CD4-positive, CD25-positive, alpha-beta regulatory T cell (primary cell): ENCODE results near the gene ARSB. TPM values are rescaled to one million over a fixed set of nuclear protein-coding genes. Genes with fewer than 3 reads are reported as not detected.
A peak's percentile ranks its signal among the peaks of the same experiment; 100 is the strongest.

Source experiments
- ATAC-seq, 2 donors: fragments of 150-1000 bp; cut with Tn5 transposase; one replicate each; pipeline ENCODE4 v1.10.0; 2021; ENCODE audit warnings: low read depth in 2 of 2, moderate number of reproducible peaks in 2 of 2, moderate library complexity in 1 of 2
- DNase-seq, 3 donors: peaks; one replicate each; pipeline versions ENCODE4 v3.0.0 to v3.0.0-alpha.2; 2012 to 2022; ENCODE audit warnings: mixed read lengths in 1 of 3
- H3K27ac ChIP-seq: one replicate; pipeline ENCODE4 v1.7.0; 2013; ENCODE audit warnings: mild to moderate bottlenecking, low read length; ENCODE audit not compliant: insufficient read depth, poor library complexity, severe bottlenecking
- H3K27me3 ChIP-seq: one replicate; pipeline ENCODE4 v1.7.0; 2013; ENCODE audit warnings: low read length; ENCODE audit not compliant: control insufficient read depth, insufficient read depth
- H3K36me3 ChIP-seq: one replicate; pipeline ENCODE4 v1.7.0; 2013; ENCODE audit warnings: mild to moderate bottlenecking, low read length, moderate library complexity; ENCODE audit not compliant: control insufficient read depth, insufficient read depth
- H3K4me1 ChIP-seq: 2 replicates; pipeline ENCODE4 v1.7.0; 2013; ENCODE audit warnings: mild to moderate bottlenecking, low read length; ENCODE audit not compliant: insufficient read depth, control insufficient read depth, poor library complexity, severe bottlenecking
- H3K4me3 ChIP-seq: one replicate; pipeline ENCODE4 v1.7.0; 2013; ENCODE audit warnings: low read depth, mild to moderate bottlenecking, low read length, moderate library complexity
- H3K9me3 ChIP-seq, 2 experiments: 1 replicate in 1 of 2; 2 replicates in 1 of 2; pipeline ENCODE4 v1.7.0; 2013; ENCODE audit warnings: low read length in 2 of 2, mild to moderate bottlenecking in 1 of 2, moderate library complexity in 1 of 2; ENCODE audit not compliant: control insufficient read depth in 2 of 2
- H3K27ac Mint-ChIP-seq, 3 donors: one replicate each; pipeline ENCODE4 v1.8.0; 2020 to 2022; ENCODE audit warnings: mild to moderate bottlenecking in 3 of 3, mixed read lengths in 3 of 3, moderate library complexity in 2 of 3
- H3K27me3 Mint-ChIP-seq: one replicate; pipeline ENCODE4 v1.8.0; 2022; ENCODE audit warnings: mild to moderate bottlenecking, mixed read lengths
- H3K36me3 Mint-ChIP-seq: one replicate; pipeline ENCODE4 v1.8.0; 2020; ENCODE audit warnings: mixed read lengths
- H3K4me1 Mint-ChIP-seq, 4 donors: one replicate each; pipeline ENCODE4 v1.8.0; 2020 to 2022; ENCODE audit warnings: mixed read lengths in 4 of 4, mild to moderate bottlenecking in 1 of 4
- H3K4me3 Mint-ChIP-seq, 4 donors: one replicate each; pipeline ENCODE4 v1.8.0; 2020 to 2022; ENCODE audit warnings: mild to moderate bottlenecking in 4 of 4, mixed read lengths in 4 of 4, moderate library complexity in 3 of 4
- H3K9me3 Mint-ChIP-seq, 7 donors: one replicate each; pipeline ENCODE4 v1.8.0; 2020 to 2022; ENCODE audit warnings: mixed read lengths in 7 of 7, mild to moderate bottlenecking in 3 of 7, moderate library complexity in 2 of 7
- polyA plus RNA-seq, 4 donors: library from polyadenylated mRNA; unstranded; fragments of 300-500 nt; fragmentation: Illumina TruSeq; gene quantifications; one replicate each; pipeline ENCODE4 v1.2.3, GENCODE V29; 2021
- total RNA-seq: library from RNA; stranded (reverse); gene quantifications from one replicate; pipeline ENCODE4 v1.2.3, GENCODE V29; 2022

The ARSB gene
- 6.5 TPM for total RNA-seq
- polyA plus RNA-seq: 1 to 10 TPM; 3.4 to 4.9 (median 4.2) TPM

- no peaks in the 10 kb centered on the region for H3K9me3 Mint-ChIP-seq
- peaks cover 13 to 43% (median 33%) of the 10 kb centered on the region in 4 donors for H3K4me1 Mint-ChIP-seq
- peak within 1 kb of the TSS; percentile 93 to 97 (median 93) for H3K27ac Mint-ChIP-seq
- DNase-seq (peak in 2 of 3 donors; percentile 19 to 73), ATAC-seq (peak; percentile 43 to 48)
- Histone ChIP-seq H3K27me3 (no peaks in the 10 kb centered on the region), H3K9me3 (no peaks in the 10 kb centered on the region), H3K36me3 (no peaks in the 10 kb centered on the region), H3K4me3 (peak within 1 kb of the TSS; percentile 91), H3K27ac (peak within 1 kb of the TSS; percentile 78), H3K4me1 (peaks cover 25% of the 10 kb centered on the region)
- H3K4me3 Mint-ChIP-seq: peak within 1 kb of the TSS; percentile 91 to 98 (median 94)
- H3K36me3 Mint-ChIP-seq: no peaks in the 10 kb centered on the region
- no peaks in the 10 kb centered on the region for H3K27me3 Mint-ChIP-seq
Measured at GRCh38 chr5:78985116-78985724, at the start of gene ARSB. Gene ARSB (minus strand): TSS chr5:78985310. CDS start chr5:78985248, 62 bp downstream.

- Mint-ChIP-seq H3K36me3 (no peaks in the 10 kb centered on the region), H3K4me1 (no peaks in the 10 kb centered on the region), H3K27ac (no peak overlapping the region), H3K4me3 (no peak overlapping the region), H3K9me3 (no peaks in the 10 kb centered on the region), H3K27me3 (peaks cover 4% of the 10 kb centered on the region)
- H3K27me3 ChIP-seq: no peaks in the 10 kb centered on the region
- H3K27ac ChIP-seq: no peak overlapping the region
- H3K4me1 ChIP-seq: no peaks in the 10 kb centered on the region
- H3K4me3 ChIP-seq: no peak overlapping the region
- no peak for ATAC-seq
- no peaks in the 10 kb centered on the region for H3K36me3 ChIP-seq
- peaks cover 0 to 9% of the 10 kb centered on the region in 2 experiments for H3K9me3 ChIP-seq
- no peak for DNase-seq
Measured at GRCh38 chr5:79032782-79033181, 47.7 kb upstream of the ARSB start.

- Histone ChIP-seq H3K27ac (no peak overlapping the region), H3K4me1 (no peaks in the 10 kb centered on the region), H3K27me3 (no peaks in the 10 kb centered on the region), H3K9me3 (peaks cover 0 to 5% of the 10 kb centered on the region in 2 experiments), H3K36me3 (no peaks in the 10 kb centered on the region), H3K4me3 (no peak overlapping the region)
- DNase-seq: no peak
- no peaks in the 10 kb centered on the region for H3K36me3 Mint-ChIP-seq
- H3K9me3 Mint-ChIP-seq: no peaks in the 10 kb centered on the region
- H3K27ac Mint-ChIP-seq: no peak overlapping the region
- H3K4me3 Mint-ChIP-seq: no peak overlapping the region
- ATAC-seq: no peak
- no peaks in the 10 kb centered on the region for H3K4me1 Mint-ChIP-seq
- peaks cover 4% of the 10 kb centered on the region for H3K27me3 Mint-ChIP-seq
Measured at GRCh38 chr5:79032031-79032695, 47.1 kb upstream of the ARSB start.

GRCh38 chr5:79031485-79031867 is 46.4 kb upstream of the ARSB start:
- Mint-ChIP-seq H3K4me1 (no peaks in the 10 kb centered on the region), H3K36me3 (no peaks in the 10 kb centered on the region)
- H3K27me3 ChIP-seq: no peaks in the 10 kb centered on the region

GRCh38 chr5:79030663-79031484 is 45.8 kb upstream of the ARSB start:
- Mint-ChIP-seq H3K9me3 (no peaks in the 10 kb centered on the region), H3K4me3 (no peak overlapping the region), H3K27ac (peak overlapping the region in 1 of 3 donors; percentile 56)

More at GRCh38 chr5:79031485-79031867, 46.4 kb upstream of the ARSB start:
- no peak for ATAC-seq
- Mint-ChIP-seq H3K4me3 (no peak overlapping the region), H3K27ac (no peak overlapping the region), H3K27me3 (peaks cover 4% of the 10 kb centered on the region), H3K9me3 (no peaks in the 10 kb centered on the region)
- Histone ChIP-seq H3K36me3 (no peaks in the 10 kb centered on the region), H3K4me1 (no peaks in the 10 kb centered on the region), H3K4me3 (no peak overlapping the region), H3K9me3 (no peaks in the 10 kb centered on the region), H3K27ac (no peak overlapping the region)
- DNase-seq: no peak

GRCh38 chr5:79025054-79025472 is 40.0 kb upstream of the ARSB start:
- Mint-ChIP-seq H3K4me1 (peaks cover 0 to 11% (median 8%) of the 10 kb centered on the region in 4 donors), H3K4me3 (peak overlapping the region in 2 of 4 donors; percentile 44 to 56), H3K27me3 (peaks cover 56% of the 10 kb centered on the region), H3K36me3 (no peaks in the 10 kb centered on the region), H3K27ac (no peak overlapping the region), H3K9me3 (no peaks in the 10 kb centered on the region)
- Histone ChIP-seq H3K27me3 (peaks cover 17% of the 10 kb centered on the region), H3K9me3 (no peaks in the 10 kb centered on the region), H3K4me3 (no peak overlapping the region), H3K36me3 (no peaks in the 10 kb centered on the region), H3K4me1 (peaks cover 4% of the 10 kb centered on the region), H3K27ac (no peak overlapping the region)
- DNase-seq: peak; percentile 19 to 46 (median 31)
- ATAC-seq: peak in 1 of 2 donors; percentile 28

More at GRCh38 chr5:79030663-79031484, 45.8 kb upstream of the ARSB start:
- no peaks in the 10 kb centered on the region for H3K9me3 ChIP-seq
- no peak for DNase-seq
- H3K4me1 ChIP-seq: no peaks in the 10 kb centered on the region
- H3K36me3 Mint-ChIP-seq: no peaks in the 10 kb centered on the region
- H3K27me3 Mint-ChIP-seq: peaks cover 4% of the 10 kb centered on the region
- no peak overlapping the region for H3K27ac ChIP-seq
- no peaks in the 10 kb centered on the region for H3K36me3 ChIP-seq
- no peak for ATAC-seq
- H3K4me1 Mint-ChIP-seq: no peaks in the 10 kb centered on the region
- no peaks in the 10 kb centered on the region for H3K27me3 ChIP-seq
- no peak overlapping the region for H3K4me3 ChIP-seq

- Mint-ChIP-seq H3K9me3 (no peaks in the 10 kb centered on the region), H3K4me3 (no peak overlapping the region), H3K36me3 (no peaks in the 10 kb centered on the region), H3K27me3 (peaks cover 65% of the 10 kb centered on the region), H3K27ac (no peak overlapping the region), H3K4me1 (peaks cover 0 to 11% (median 8%) of the 10 kb centered on the region in 4 donors)
- H3K4me1 ChIP-seq: peaks cover 4% of the 10 kb centered on the region
- no peaks in the 10 kb centered on the region for H3K36me3 ChIP-seq
- DNase-seq (no peak), ATAC-seq (no peak)
- peaks cover 20% of the 10 kb centered on the region for H3K27me3 ChIP-seq
- H3K27ac ChIP-seq: no peak overlapping the region
- H3K4me3 ChIP-seq: no peak overlapping the region
- no peaks in the 10 kb centered on the region for H3K9me3 ChIP-seq
Measured at GRCh38 chr5:79023947-79024346, 38.8 kb upstream of the ARSB start.
